Caco-2 (cell line): ENCODE measurements around the gene IL1RAPL1. TPM values are rescaled to one million over a fixed set of nuclear protein-coding genes. Genes with fewer than 3 reads are reported as not detected.

ENCODE experiments used
- BruUV-seq: library from RNA; stranded (reverse); fragments of 400-500 nt; replicated peaks from 2 replicates; lab custom pipeline; 2021; lab: Mats Ljungman, UMichigan
- CTCF ChIA-PET: fragments of 300-600 bp; sonication (Branson Sonifier 250); formaldehyde crosslinking; loops from one replicate; lab custom pipeline; 2022; ENCODE audit warnings: antibody characterized with exemption; lab: Charles Lee
- POLR2A ChIA-PET: fragments of 300-600 bp; sonication (Branson Sonifier 250); formaldehyde crosslinking; loops from one replicate; lab custom pipeline; 2022; ENCODE audit warnings: antibody characterized with exemption; lab: Charles Lee
- DNase-seq, 2 experiments: peaks; one replicate each; pipeline versions ENCODE4 v3.0.0 to v3.0.0-alpha.2; 2020 to 2022
- H3K27me3 ChIP-seq: replicated peaks from 2 replicates; pipeline ENCODE4 v1.6.0; 2011; ENCODE audit warnings: low read length; ENCODE audit not compliant: control insufficient read depth, insufficient read depth
- H3K36me3 ChIP-seq: 2 replicates; pipeline ENCODE4 v1.5.1; 2011; ENCODE audit warnings: low read length; ENCODE audit not compliant: control insufficient read depth, insufficient read depth
- H3K4me1 ChIP-seq: fragments of 250-450 bp; sonication (Bioruptor Pico); 2 replicates; pipeline ENCODE4 v1.5.1; 2020; ENCODE audit warnings: mild to moderate bottlenecking
- H3K4me3 ChIP-seq: 2 replicates; pipeline ENCODE4 v1.5.1; 2011; ENCODE audit warnings: low read depth, mild to moderate bottlenecking, control low read depth, low read length
- H3K9me3 ChIP-seq: fragments of 250-450 bp; sonication (Bioruptor Pico); 2 replicates; pipeline ENCODE4 v1.5.1; 2020; ENCODE audit warnings: mild to moderate bottlenecking, moderate library complexity
- H3K27ac Mint-ChIP-seq: one replicate; pipeline ENCODE4 v1.8.0; 2022; ENCODE audit warnings: mixed read lengths; ENCODE audit not compliant: unreplicated experiment
- H3K27me3 Mint-ChIP-seq: one replicate; pipeline ENCODE4 v1.8.0; 2022; ENCODE audit warnings: mixed read lengths; ENCODE audit not compliant: insufficient read depth, unreplicated experiment
- H3K36me3 Mint-ChIP-seq: one replicate; pipeline ENCODE4 v1.8.0; 2022; ENCODE audit warnings: mild to moderate bottlenecking, mixed read lengths; ENCODE audit not compliant: insufficient read depth, unreplicated experiment
- H3K4me1 Mint-ChIP-seq: one replicate; pipeline ENCODE4 v1.8.0; 2022; ENCODE audit warnings: low read depth, mixed read lengths; ENCODE audit not compliant: unreplicated experiment
- H3K4me3 Mint-ChIP-seq: one replicate; pipeline ENCODE4 v1.8.0; 2022; ENCODE audit warnings: mild to moderate bottlenecking, moderate library complexity, mixed read lengths; ENCODE audit not compliant: unreplicated experiment
- H3K9me3 Mint-ChIP-seq: one replicate; pipeline ENCODE4 v1.8.0; 2022; ENCODE audit warnings: mixed read lengths; ENCODE audit not compliant: unreplicated experiment
- intact Hi-C: fragments of 100-400 bp; cut with micrococcal nuclease; formaldehyde crosslinking; loops from one replicate; pipeline ENCODE4 v1.10.0; 2022; ENCODE audit not compliant: unreplicated experiment
- total RNA-seq: library from RNA; stranded (reverse); gene quantifications from 2 replicates; pipeline ENCODE4 v1.2.3, GENCODE V29; 2022
- TF ChIP-seq, protein P1 (sequence below), 2 experiments: fragments of 200-600 bp in 1 of 2; IDR thresholded peaks; 1 replicate in 1 of 2; 2 replicates in 1 of 2; pipeline versions ENCODE4 v1.5.1 to v1.8.0; 2011 to 2022; ENCODE audit warnings: antibody characterized with exemption in 1 of 2, control low read depth in 1 of 2, inconsistent platforms in 1 of 2, low read depth in 1 of 2, low read length in 1 of 2, mild to moderate bottlenecking in 1 of 2, moderate library complexity in 1 of 2; ENCODE audit not compliant: insufficient read depth in 1 of 2, severe bottlenecking in 1 of 2, unreplicated experiment in 1 of 2

The IL1RAPL1 gene
- total RNA-seq, 1 experiment from 2014 or later = not detected

- POLR2A ChIA-PET = no interaction called here
- Mint-ChIP-seq H3K27me3 (no peaks in the 10 kb centered on the region), H3K9me3 (no peaks in the 10 kb centered on the region), H3K4me3 (no peak overlapping the region), H3K27ac (no peak overlapping the region), H3K4me1 (no peaks in the 10 kb centered on the region), H3K36me3 (no peaks in the 10 kb centered on the region)
- DNase-seq = no peak
- no peaks in the 10 kb centered on the region for H3K36me3 ChIP-seq
- no peak overlapping the region for H3K4me3 ChIP-seq
- no peaks in the 10 kb centered on the region for H3K4me1 ChIP-seq
- BruUV-seq = no TSS peak
- H3K27me3 ChIP-seq = no peaks in the 10 kb centered on the region
- CTCF ChIA-PET = no interaction called here
- intact Hi-C loops = no loop called here
- TF ChIP-seq, protein P1, sequence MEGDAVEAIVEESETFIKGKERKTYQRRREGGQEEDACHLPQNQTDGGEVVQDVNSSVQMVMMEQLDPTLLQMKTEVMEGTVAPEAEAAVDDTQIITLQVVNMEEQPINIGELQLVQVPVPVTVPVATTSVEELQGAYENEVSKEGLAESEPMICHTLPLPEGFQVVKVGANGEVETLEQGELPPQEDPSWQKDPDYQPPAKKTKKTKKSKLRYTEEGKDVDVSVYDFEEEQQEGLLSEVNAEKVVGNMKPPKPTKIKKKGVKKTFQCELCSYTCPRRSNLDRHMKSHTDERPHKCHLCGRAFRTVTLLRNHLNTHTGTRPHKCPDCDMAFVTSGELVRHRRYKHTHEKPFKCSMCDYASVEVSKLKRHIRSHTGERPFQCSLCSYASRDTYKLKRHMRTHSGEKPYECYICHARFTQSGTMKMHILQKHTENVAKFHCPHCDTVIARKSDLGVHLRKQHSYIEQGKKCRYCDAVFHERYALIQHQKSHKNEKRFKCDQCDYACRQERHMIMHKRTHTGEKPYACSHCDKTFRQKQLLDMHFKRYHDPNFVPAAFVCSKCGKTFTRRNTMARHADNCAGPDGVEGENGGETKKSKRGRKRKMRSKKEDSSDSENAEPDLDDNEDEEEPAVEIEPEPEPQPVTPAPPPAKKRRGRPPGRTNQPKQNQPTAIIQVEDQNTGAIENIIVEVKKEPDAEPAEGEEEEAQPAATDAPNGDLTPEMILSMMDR (IDR thresholded peaks at IDR 0.05; ENCODE audit: insufficient read depth in 1 of 2, low read depth in 1 of 2, low read length in 1 of 2, severe bottlenecking in 1 of 2, unreplicated experiment in 1 of 2) = no peak
- no peaks in the 10 kb centered on the region for H3K9me3 ChIP-seq
Measured at GRCh38 chrX:28717864-28718263, 130.6 kb downstream of the IL1RAPL1 start.

GRCh38 chrX:28718450-28718849 is 131.2 kb downstream of the IL1RAPL1 start:
- Histone ChIP-seq H3K4me1 (no peaks in the 10 kb centered on the region), H3K4me3 (no peak overlapping the region), H3K27me3 (no peaks in the 10 kb centered on the region), H3K36me3 (no peaks in the 10 kb centered on the region), H3K9me3 (no peaks in the 10 kb centered on the region)
- H3K27me3 Mint-ChIP-seq = no peaks in the 10 kb centered on the region
- TF ChIP-seq, protein P1 (IDR thresholded peaks at IDR 0.05; ENCODE audit: insufficient read depth in 1 of 2, low read depth in 1 of 2, low read length in 1 of 2, severe bottlenecking in 1 of 2, unreplicated experiment in 1 of 2) = no peak
- H3K4me3 Mint-ChIP-seq = no peak overlapping the region
- CTCF ChIA-PET = no interaction called here
- no peaks in the 10 kb centered on the region for H3K36me3 Mint-ChIP-seq
- BruUV-seq = no TSS peak
- no peak overlapping the region for H3K27ac Mint-ChIP-seq
- no peaks in the 10 kb centered on the region for H3K9me3 Mint-ChIP-seq
- intact Hi-C loops = no loop called here
- POLR2A ChIA-PET = no interaction called here
- H3K4me1 Mint-ChIP-seq = no peaks in the 10 kb centered on the region
- no peak for DNase-seq

DNA sequence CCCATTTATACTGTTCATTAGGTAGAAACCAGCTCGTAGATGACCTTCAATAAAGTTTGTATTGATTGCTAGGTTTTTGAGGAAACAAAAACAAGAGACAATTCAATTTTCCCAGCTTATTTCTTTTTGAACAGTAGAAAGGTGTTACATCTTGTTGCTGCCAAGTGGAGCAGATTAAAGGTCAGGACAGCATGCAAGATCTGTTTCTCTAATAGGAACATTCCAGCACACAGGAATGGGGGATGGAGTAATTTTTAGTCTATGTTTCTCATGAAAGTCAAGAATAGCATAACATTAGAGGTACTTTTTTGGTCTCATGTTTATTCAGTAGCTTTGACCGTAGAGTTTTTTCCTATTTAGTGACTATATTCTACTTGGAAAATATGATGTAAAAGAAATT is 132.4 kb downstream of the IL1RAPL1 start:
- intact Hi-C loops = no loop called here
- Histone ChIP-seq H3K4me3 (no peak overlapping the region), H3K9me3 (no peaks in the 10 kb centered on the region), H3K36me3 (no peaks in the 10 kb centered on the region), H3K27me3 (no peaks in the 10 kb centered on the region), H3K4me1 (no peaks in the 10 kb centered on the region)
- Mint-ChIP-seq H3K4me3 (no peak overlapping the region), H3K36me3 (no peaks in the 10 kb centered on the region), H3K27ac (no peak overlapping the region), H3K27me3 (no peaks in the 10 kb centered on the region), H3K4me1 (no peaks in the 10 kb centered on the region), H3K9me3 (no peaks in the 10 kb centered on the region)
- no peak for DNase-seq
- BruUV-seq = no TSS peak
- ChIA-PET POLR2A (no interaction called here), CTCF (no interaction called here)
- TF ChIP-seq, protein P1 (IDR thresholded peaks at IDR 0.05; ENCODE audit: insufficient read depth in 1 of 2, low read depth in 1 of 2, low read length in 1 of 2, severe bottlenecking in 1 of 2, unreplicated experiment in 1 of 2) = no peak
